Astrocyte (in vitro differentiated cells and primary cell): ENCODE measurements around the gene GRHL1. TPM values are rescaled to one million over a fixed set of nuclear protein-coding genes. Genes with fewer than 3 reads are reported as not detected.

Experiments
- DNase-seq: peaks from one replicate; pipeline ENCODE4 v3.0.0-alpha.2; 2010; ENCODE audit warnings: low read depth
- FAIRE-seq: peaks from 2 replicates; lab custom pipeline; 2011; peaks lifted over from hg19 to GRCh38; lab: Jason Lieb, UNC
- H2AFZ ChIP-seq: 2 replicates; pipeline ENCODE4 v1.6.0; 2012; ENCODE audit warnings: low read depth, low read length, inconsistent platforms
- H3K27ac ChIP-seq: 2 replicates; pipeline ENCODE4 v1.5.1; 2011; ENCODE audit warnings: low read depth, low read length, inconsistent platforms
- H3K27me3 ChIP-seq: 2 replicates; pipeline ENCODE4 v1.6.0; 2011; ENCODE audit warnings: low read length, inconsistent platforms; ENCODE audit not compliant: insufficient read depth
- H3K36me3 ChIP-seq: 2 replicates; pipeline ENCODE4 v1.5.1; 2011; ENCODE audit warnings: low read length, inconsistent platforms; ENCODE audit not compliant: insufficient read depth
- H3K4me1 ChIP-seq: 2 replicates; pipeline ENCODE4 v1.5.1; 2011; ENCODE audit warnings: low read length, inconsistent platforms; ENCODE audit not compliant: insufficient read depth
- H3K4me2 ChIP-seq: 2 replicates; pipeline ENCODE4 v1.6.0; 2012; ENCODE audit warnings: low read length, inconsistent platforms
- H3K4me3 ChIP-seq: 2 replicates; pipeline ENCODE4 v1.5.1; 2011; ENCODE audit warnings: low read depth, mild to moderate bottlenecking, low read length, inconsistent platforms; ENCODE audit not compliant: insufficient read depth
- H3K79me2 ChIP-seq: 2 replicates; pipeline ENCODE4 v1.6.0; 2012; ENCODE audit warnings: mild to moderate bottlenecking, low read length, inconsistent platforms; ENCODE audit not compliant: insufficient read depth
- H3K9ac ChIP-seq: 2 replicates; pipeline ENCODE4 v1.6.0; 2012; ENCODE audit warnings: mild to moderate bottlenecking, low read length, inconsistent platforms
- H3K9me3 ChIP-seq: 2 replicates; pipeline ENCODE4 v1.5.1; 2012; ENCODE audit warnings: low read depth, mild to moderate bottlenecking, low read length, inconsistent platforms; ENCODE audit not compliant: insufficient read depth
- H4K20me1 ChIP-seq: 2 replicates; pipeline ENCODE4 v1.6.0; 2012; ENCODE audit warnings: low read length, inconsistent platforms; ENCODE audit not compliant: insufficient read depth
- H3K27ac Mint-ChIP-seq: one replicate; pipeline ENCODE4 v1.8.0; 2021; ENCODE audit warnings: mild to moderate bottlenecking, mixed read lengths; ENCODE audit not compliant: unreplicated experiment
- H3K27me3 Mint-ChIP-seq: one replicate; pipeline ENCODE4 v1.8.0; 2021; ENCODE audit warnings: low read depth, mixed read lengths; ENCODE audit not compliant: unreplicated experiment
- H3K36me3 Mint-ChIP-seq: one replicate; pipeline ENCODE4 v1.8.0; 2021; ENCODE audit warnings: low read depth, mixed read lengths; ENCODE audit not compliant: unreplicated experiment
- H3K4me1 Mint-ChIP-seq: one replicate; pipeline ENCODE4 v1.8.0; 2021; ENCODE audit warnings: low read depth, mixed read lengths; ENCODE audit not compliant: unreplicated experiment
- H3K4me3 Mint-ChIP-seq: one replicate; pipeline ENCODE4 v1.8.0; 2021; ENCODE audit warnings: mild to moderate bottlenecking, moderate library complexity, mixed read lengths; ENCODE audit not compliant: unreplicated experiment
- H3K9me3 Mint-ChIP-seq: one replicate; pipeline ENCODE4 v1.8.0; 2021; ENCODE audit warnings: mild to moderate bottlenecking, mixed read lengths; ENCODE audit not compliant: unreplicated experiment
- CTCF ChIP-seq: IDR thresholded peaks from 2 replicates; pipeline ENCODE4 v1.5.1; 2011; ENCODE audit warnings: low read depth, mild to moderate bottlenecking, inconsistent platforms, low read length, moderate library complexity; ENCODE audit not compliant: insufficient read depth
- EZH2 ChIP-seq: IDR thresholded peaks from 2 replicates; pipeline ENCODE4 v1.6.1; 2012; ENCODE audit warnings: mild to moderate bottlenecking, low read length, inconsistent platforms; ENCODE audit not compliant: insufficient read depth
- total RNA-seq: library from RNA; stranded (reverse); gene quantifications from 2 replicates; pipeline ENCODE4 v1.2.1, GENCODE V29; 2021

Gene GRHL1
- total RNA-seq, 1 donor from 2014 or later, result 4.1 TPM

- no peaks in the 10 kb centered on the region for H3K9me3 ChIP-seq
- no peak overlapping the region for H3K4me3 Mint-ChIP-seq
- no peak overlapping the region for H3K4me3 ChIP-seq
- no peaks in the 10 kb centered on the region for H3K36me3 ChIP-seq
- H3K79me2 ChIP-seq, result no peaks in the 10 kb centered on the region
- DNase-seq, result no peak
- H3K4me1 Mint-ChIP-seq, result peaks cover 12% of the 10 kb centered on the region
- H3K9ac ChIP-seq, result no peak overlapping the region
- H3K4me1 ChIP-seq, result peaks cover 16% of the 10 kb centered on the region
- no peaks in the 10 kb centered on the region for H3K36me3 Mint-ChIP-seq
- FAIRE-seq, result no peak
- H4K20me1 ChIP-seq, result no peaks in the 10 kb centered on the region
- TF ChIP-seq EZH2 (no peak), CTCF (no peak)
- H3K27ac Mint-ChIP-seq, result no peak overlapping the region
- no peaks in the 10 kb centered on the region for H3K27me3 ChIP-seq
- no peaks in the 10 kb centered on the region for H3K9me3 Mint-ChIP-seq
- H3K27ac ChIP-seq, result no peak overlapping the region
- H2AFZ ChIP-seq, result no peak overlapping the region
- peaks cover 29% of the 10 kb centered on the region for H3K27me3 Mint-ChIP-seq
- H3K4me2 ChIP-seq, result no peak overlapping the region
Measured at GRCh38 chr2:9945596-9945995, 5.9 kb upstream of the GRHL1 start.

GRCh38 chr2:9946076-9946475 lies 5.4 kb upstream of the GRHL1 start:
- no peaks in the 10 kb centered on the region for H3K36me3 Mint-ChIP-seq
- no peak overlapping the region for H3K4me2 ChIP-seq
- no peak overlapping the region for H3K9ac ChIP-seq
- no peak for FAIRE-seq
- no peaks in the 10 kb centered on the region for H3K27me3 ChIP-seq
- peaks cover 7% of the 10 kb centered on the region for H3K4me1 Mint-ChIP-seq
- TF ChIP-seq CTCF (no peak), EZH2 (no peak)
- no peak overlapping the region for H3K27ac ChIP-seq
- H3K27ac Mint-ChIP-seq, result no peak overlapping the region
- no peak overlapping the region for H3K4me3 Mint-ChIP-seq
- no peaks in the 10 kb centered on the region for H3K36me3 ChIP-seq
- peaks cover 29% of the 10 kb centered on the region for H3K27me3 Mint-ChIP-seq
- no peaks in the 10 kb centered on the region for H3K9me3 Mint-ChIP-seq
- H3K9me3 ChIP-seq, result no peaks in the 10 kb centered on the region
- H3K4me3 ChIP-seq, result no peak overlapping the region
- peaks cover 12% of the 10 kb centered on the region for H3K4me1 ChIP-seq
- no peak overlapping the region for H2AFZ ChIP-seq
- no peak for DNase-seq
- no peaks in the 10 kb centered on the region for H3K79me2 ChIP-seq
- no peaks in the 10 kb centered on the region for H4K20me1 ChIP-seq

GRCh38 chr2:9946818-9947217 lies 4.7 kb upstream of the GRHL1 start:
- Mint-ChIP-seq H3K27ac (no peak overlapping the region), H3K27me3 (peaks cover 29% of the 10 kb centered on the region), H3K9me3 (no peaks in the 10 kb centered on the region), H3K4me1 (no peaks in the 10 kb centered on the region), H3K4me3 (no peak overlapping the region), H3K36me3 (no peaks in the 10 kb centered on the region)
- Histone ChIP-seq H3K4me1 (peaks cover 5% of the 10 kb centered on the region), H3K9ac (no peak overlapping the region), H3K4me3 (no peak overlapping the region), H3K36me3 (no peaks in the 10 kb centered on the region), H3K4me2 (no peak overlapping the region), H4K20me1 (no peaks in the 10 kb centered on the region), H3K79me2 (no peaks in the 10 kb centered on the region), H3K9me3 (no peaks in the 10 kb centered on the region), H3K27ac (no peak overlapping the region), H3K27me3 (no peaks in the 10 kb centered on the region), H2AFZ (no peak overlapping the region)
- FAIRE-seq (no peak), DNase-seq (no peak)
- TF ChIP-seq CTCF, result no peak
- TF ChIP-seq EZH2, result no peak
